ENCODE measurements around the gene ITCH. TPM values are rescaled to one million over a fixed set of nuclear protein-coding genes. Genes with fewer than 3 reads are reported as not detected.

Gene ITCH
- polyA plus RNA-seq, 1 donor from 2014 or later, result 39.5 TPM

DNA sequence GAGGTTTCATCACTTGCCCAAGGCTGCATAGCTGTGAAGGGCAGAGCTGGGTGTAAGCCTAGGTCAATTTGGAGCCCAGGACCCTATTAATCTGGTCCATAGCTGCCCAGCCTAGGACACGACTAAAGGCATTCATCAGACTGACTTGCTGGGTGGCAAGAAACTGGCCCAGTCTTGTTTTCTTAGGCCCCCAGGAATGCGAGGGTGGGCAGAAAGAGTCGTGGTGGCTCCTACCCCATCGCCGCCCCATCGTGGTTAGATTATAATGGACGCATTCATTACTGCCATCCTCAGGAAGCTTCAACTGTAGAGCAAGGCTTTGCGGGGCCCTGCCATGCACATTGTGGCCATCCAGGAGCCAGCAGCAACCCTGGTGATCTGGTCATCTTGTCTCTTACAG is 169.2 kb downstream of the ITCH start:
- no peaks in the 10 kb centered on the region for H3K79me2 ChIP-seq (replicated peaks; ENCODE audit: insufficient read depth, low read length)
- H3K27ac ChIP-seq (ENCODE audit: low read length), result no peak overlapping the region
- H3K36me3 ChIP-seq (ENCODE audit: insufficient read depth, low read length), result no peaks in the 10 kb centered on the region
- no peaks in the 10 kb centered on the region for H3K9me3 ChIP-seq (ENCODE audit: low read length)
- no peak overlapping the region for H2AFZ ChIP-seq (ENCODE audit: low read depth, low read length)
- H3K9me2 ChIP-seq (ENCODE audit: insufficient read depth, low read length), result no peaks in the 10 kb centered on the region
- H3F3A ChIP-seq (ENCODE audit: insufficient read depth, low read length, poor library complexity, severe bottlenecking), result no peaks in the 10 kb centered on the region
- TF ChIP-seq SMC3 (conservative IDR thresholded peaks at IDR 0.05; ENCODE audit: poor library complexity), result no peak
- TF ChIP-seq TAF1 (IDR thresholded peaks at IDR 0.05; ENCODE audit: low read depth), result no peak
- TF ChIP-seq, protein P1, sequence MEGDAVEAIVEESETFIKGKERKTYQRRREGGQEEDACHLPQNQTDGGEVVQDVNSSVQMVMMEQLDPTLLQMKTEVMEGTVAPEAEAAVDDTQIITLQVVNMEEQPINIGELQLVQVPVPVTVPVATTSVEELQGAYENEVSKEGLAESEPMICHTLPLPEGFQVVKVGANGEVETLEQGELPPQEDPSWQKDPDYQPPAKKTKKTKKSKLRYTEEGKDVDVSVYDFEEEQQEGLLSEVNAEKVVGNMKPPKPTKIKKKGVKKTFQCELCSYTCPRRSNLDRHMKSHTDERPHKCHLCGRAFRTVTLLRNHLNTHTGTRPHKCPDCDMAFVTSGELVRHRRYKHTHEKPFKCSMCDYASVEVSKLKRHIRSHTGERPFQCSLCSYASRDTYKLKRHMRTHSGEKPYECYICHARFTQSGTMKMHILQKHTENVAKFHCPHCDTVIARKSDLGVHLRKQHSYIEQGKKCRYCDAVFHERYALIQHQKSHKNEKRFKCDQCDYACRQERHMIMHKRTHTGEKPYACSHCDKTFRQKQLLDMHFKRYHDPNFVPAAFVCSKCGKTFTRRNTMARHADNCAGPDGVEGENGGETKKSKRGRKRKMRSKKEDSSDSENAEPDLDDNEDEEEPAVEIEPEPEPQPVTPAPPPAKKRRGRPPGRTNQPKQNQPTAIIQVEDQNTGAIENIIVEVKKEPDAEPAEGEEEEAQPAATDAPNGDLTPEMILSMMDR (IDR thresholded peaks at IDR 0.05; ENCODE audit: poor library complexity, severe bottlenecking), result no peak
- TF ChIP-seq MXI1 (conservative IDR thresholded peaks at IDR 0.05; ENCODE audit: poor library complexity, severe bottlenecking), result no peak
- no peak for TF ChIP-seq EZH2 (IDR thresholded peaks at IDR 0.05; ENCODE audit: borderline replicate concordance, insufficient read depth, low read length, poor library complexity, severe bottlenecking)
- TF ChIP-seq POLR2AphosphoS5 (IDR thresholded peaks at IDR 0.05), result no peak
- TF ChIP-seq, protein P2, sequence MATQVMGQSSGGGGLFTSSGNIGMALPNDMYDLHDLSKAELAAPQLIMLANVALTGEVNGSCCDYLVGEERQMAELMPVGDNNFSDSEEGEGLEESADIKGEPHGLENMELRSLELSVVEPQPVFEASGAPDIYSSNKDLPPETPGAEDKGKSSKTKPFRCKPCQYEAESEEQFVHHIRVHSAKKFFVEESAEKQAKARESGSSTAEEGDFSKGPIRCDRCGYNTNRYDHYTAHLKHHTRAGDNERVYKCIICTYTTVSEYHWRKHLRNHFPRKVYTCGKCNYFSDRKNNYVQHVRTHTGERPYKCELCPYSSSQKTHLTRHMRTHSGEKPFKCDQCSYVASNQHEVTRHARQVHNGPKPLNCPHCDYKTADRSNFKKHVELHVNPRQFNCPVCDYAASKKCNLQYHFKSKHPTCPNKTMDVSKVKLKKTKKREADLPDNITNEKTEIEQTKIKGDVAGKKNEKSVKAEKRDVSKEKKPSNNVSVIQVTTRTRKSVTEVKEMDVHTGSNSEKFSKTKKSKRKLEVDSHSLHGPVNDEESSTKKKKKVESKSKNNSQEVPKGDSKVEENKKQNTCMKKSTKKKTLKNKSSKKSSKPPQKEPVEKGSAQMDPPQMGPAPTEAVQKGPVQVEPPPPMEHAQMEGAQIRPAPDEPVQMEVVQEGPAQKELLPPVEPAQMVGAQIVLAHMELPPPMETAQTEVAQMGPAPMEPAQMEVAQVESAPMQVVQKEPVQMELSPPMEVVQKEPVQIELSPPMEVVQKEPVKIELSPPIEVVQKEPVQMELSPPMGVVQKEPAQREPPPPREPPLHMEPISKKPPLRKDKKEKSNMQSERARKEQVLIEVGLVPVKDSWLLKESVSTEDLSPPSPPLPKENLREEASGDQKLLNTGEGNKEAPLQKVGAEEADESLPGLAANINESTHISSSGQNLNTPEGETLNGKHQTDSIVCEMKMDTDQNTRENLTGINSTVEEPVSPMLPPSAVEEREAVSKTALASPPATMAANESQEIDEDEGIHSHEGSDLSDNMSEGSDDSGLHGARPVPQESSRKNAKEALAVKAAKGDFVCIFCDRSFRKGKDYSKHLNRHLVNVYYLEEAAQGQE (IDR thresholded peaks at IDR 0.05; ENCODE audit: borderline replicate concordance), result no peak
- TF ChIP-seq EP300 (conservative IDR thresholded peaks at IDR 0.05; ENCODE audit: poor library complexity, severe bottlenecking), result no peak
- TF ChIP-seq RAD21 (conservative IDR thresholded peaks at IDR 0.05), result no peak
- no peak overlapping the region for H3K4me3 ChIP-seq (ENCODE audit: low read length)
- no peaks in the 10 kb centered on the region for H4K20me1 ChIP-seq (ENCODE audit: insufficient read depth)
- no peak overlapping the region for H3K9ac ChIP-seq (ENCODE audit: low read length)
- no peaks in the 10 kb centered on the region for H3K27me3 ChIP-seq (ENCODE audit: insufficient read depth, low read depth, low read length)
- H3K4me2 ChIP-seq (ENCODE audit: low read length), result no peak overlapping the region

DNA sequence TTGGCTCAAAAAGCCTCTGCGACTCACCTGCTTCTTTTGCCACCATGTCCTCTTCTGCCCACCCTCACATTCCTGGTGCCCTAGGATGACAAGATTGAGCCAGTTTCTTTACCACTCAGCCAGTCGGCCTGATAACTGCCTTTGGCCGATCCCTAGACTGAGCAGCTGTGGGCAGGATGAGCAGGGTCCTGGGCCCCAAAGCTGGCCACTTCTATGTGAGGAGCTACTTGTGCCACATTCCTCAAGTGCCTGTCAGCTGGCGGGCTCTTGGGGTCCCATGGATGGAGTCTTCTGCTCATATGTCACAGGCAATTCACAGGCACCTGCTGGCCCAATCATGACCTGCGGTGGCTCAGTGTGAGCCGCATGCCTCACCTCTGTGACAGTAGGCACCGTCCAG is 169.7 kb downstream of the ITCH start:
- no peaks in the 10 kb centered on the region for H3K36me3 ChIP-seq (ENCODE audit: insufficient read depth, low read length)
- H3K9me3 ChIP-seq (ENCODE audit: low read length), result no peaks in the 10 kb centered on the region
- no peaks in the 10 kb centered on the region for H3K79me2 ChIP-seq (replicated peaks; ENCODE audit: insufficient read depth, low read length)
- no peak overlapping the region for H2AFZ ChIP-seq (ENCODE audit: low read depth, low read length)
- no peak overlapping the region for H3K4me2 ChIP-seq (ENCODE audit: low read length)
- no peak overlapping the region for H3K9ac ChIP-seq (ENCODE audit: low read length)
- no peak overlapping the region for H3K27ac ChIP-seq (ENCODE audit: low read length)
- no peaks in the 10 kb centered on the region for H3K9me2 ChIP-seq (ENCODE audit: insufficient read depth, low read length)
- H3K27me3 ChIP-seq (ENCODE audit: insufficient read depth, low read depth, low read length), result no peaks in the 10 kb centered on the region
- no peaks in the 10 kb centered on the region for H4K20me1 ChIP-seq (ENCODE audit: insufficient read depth)
- TF ChIP-seq, protein P2 (IDR thresholded peaks at IDR 0.05; ENCODE audit: borderline replicate concordance), result no peak
- TF ChIP-seq EP300 (conservative IDR thresholded peaks at IDR 0.05; ENCODE audit: poor library complexity, severe bottlenecking) (no peak), SMC3 (conservative IDR thresholded peaks at IDR 0.05; ENCODE audit: poor library complexity) (no peak), RAD21 (conservative IDR thresholded peaks at IDR 0.05) (no peak), MXI1 (conservative IDR thresholded peaks at IDR 0.05; ENCODE audit: poor library complexity, severe bottlenecking) (no peak), POLR2AphosphoS5 (IDR thresholded peaks at IDR 0.05) (no peak)
- TF ChIP-seq, protein P1 (IDR thresholded peaks at IDR 0.05; ENCODE audit: poor library complexity, severe bottlenecking), result no peak
- no peak overlapping the region for H3K4me3 ChIP-seq (ENCODE audit: low read length)
- H3F3A ChIP-seq (ENCODE audit: insufficient read depth, low read length, poor library complexity, severe bottlenecking), result no peaks in the 10 kb centered on the region

Measured in neural cell (in vitro differentiated cells).